Activated gamma-delta T cell (primary cell): Measurements from ENCODE around the gene APC2.
"Not testable (repeated sequence)": the region's sequence is repeated elsewhere in the genome, so short reads cannot be mapped to it uniquely, and the experiment has no call there.

ENCODE experiments used
- DNase-seq: peaks from one replicate; lab custom pipeline; 2025; lab: John Stamatoyannopoulos, UW

Gene APC2

DNA sequence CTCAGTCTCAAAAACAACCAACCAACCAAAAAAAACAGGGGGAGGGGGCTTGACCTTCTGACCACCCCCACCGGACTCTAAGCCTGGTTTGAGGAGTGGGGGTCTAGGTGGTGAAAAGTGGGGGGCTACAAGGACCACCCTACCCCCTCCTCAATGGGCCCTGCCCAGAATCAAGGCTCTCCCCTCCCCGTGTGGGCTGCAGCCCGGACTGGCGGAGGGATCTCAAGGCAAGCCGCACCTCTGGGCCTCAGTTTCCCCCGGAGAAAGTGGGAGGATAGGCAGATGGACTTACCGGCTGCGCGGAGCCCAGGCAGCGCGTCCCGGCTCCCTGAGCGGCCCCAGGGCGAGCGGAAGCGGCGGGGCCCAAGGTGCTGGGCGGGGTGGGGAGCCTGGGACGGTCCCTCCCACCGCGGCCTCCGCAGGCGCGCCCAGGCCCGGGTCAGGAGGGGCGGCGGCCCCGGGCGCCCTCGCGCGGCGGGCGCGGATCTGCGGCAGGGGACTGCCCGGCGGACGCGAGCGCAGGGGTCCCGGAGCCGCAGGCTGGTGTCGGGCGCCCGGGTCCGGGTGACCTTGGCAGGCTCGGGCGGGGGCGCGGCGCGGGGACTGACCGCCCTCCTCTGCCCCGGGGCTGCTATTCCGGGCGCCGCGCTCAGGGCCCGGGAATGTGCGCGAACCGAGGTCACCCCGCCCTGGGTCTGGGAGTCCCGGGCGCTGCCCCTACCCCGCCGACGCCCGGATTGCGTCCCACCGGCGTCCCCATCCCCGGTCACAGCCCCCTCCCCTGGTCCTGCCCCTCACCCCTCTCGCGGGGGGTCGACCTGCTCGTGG is 63.0 kb downstream of the APC2 start, which contains the start of gene ADAMTSL5:
TSS of gene ADAMTSL5 (minus strand) at position 349 of the 828 bp plus-strand sequence. CDS start 2,076 bp downstream, outside the sequence.
- DNase-seq = peak; percentile 49

DNA sequence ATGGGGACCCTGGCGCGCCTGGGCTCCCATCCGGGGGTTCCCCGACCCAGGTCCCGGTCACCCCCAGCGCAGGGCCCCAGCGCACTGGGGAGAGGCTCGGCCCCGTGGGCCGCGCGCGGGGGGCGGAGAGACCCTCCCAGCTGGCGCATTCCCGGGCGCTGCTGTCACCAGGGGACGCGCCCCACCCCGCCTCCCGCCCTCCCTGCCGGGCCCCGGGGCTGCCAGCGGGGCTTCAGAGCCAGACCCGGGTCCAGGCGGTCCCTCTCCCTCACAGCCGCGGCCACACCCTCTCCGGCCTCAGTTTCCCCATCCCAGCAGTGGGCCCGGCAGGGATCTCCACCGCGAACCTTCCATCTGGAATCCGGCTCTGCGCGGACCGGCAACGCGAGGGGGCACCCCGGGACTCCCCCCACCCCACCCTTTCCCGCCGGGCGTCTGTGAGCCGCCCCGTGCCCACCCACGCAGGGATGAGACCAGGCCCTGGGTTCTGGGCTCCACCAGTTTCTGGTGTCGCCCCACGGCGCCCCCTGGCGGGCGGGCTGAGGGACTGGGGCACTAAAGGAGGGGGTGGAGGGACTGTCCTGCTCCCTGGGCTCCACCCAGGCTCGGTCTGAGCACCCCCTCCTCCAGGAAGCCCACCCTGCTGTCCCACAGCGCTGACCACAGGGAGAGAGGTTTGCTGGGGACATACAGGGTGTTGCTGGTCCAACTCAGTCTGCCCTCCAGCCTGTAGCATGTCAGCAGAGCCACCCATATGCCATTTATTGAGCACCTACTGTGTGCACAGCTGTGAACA is 63.8 kb downstream of the APC2 start:
- DNase-seq = peak; percentile 50

DNA sequence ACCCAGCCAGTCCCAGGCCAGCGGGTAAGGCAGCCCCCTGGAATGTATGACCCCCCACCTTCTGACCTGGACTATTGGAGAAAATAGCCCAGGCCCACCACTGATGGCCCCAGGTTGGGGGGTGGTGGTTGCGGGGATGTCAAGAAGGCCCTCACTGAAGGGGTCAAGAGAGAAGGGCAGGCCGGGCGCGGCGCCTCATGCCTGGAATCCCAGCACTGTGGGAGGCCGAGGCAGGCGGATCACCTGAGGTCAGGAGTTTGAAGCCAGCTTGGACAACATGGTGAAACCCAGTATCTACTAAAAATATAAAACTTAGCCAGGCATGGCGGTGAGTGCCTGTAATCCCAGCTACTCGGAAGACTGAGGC is 64.4 kb downstream of the APC2 start:
- no peak for DNase-seq

DNA sequence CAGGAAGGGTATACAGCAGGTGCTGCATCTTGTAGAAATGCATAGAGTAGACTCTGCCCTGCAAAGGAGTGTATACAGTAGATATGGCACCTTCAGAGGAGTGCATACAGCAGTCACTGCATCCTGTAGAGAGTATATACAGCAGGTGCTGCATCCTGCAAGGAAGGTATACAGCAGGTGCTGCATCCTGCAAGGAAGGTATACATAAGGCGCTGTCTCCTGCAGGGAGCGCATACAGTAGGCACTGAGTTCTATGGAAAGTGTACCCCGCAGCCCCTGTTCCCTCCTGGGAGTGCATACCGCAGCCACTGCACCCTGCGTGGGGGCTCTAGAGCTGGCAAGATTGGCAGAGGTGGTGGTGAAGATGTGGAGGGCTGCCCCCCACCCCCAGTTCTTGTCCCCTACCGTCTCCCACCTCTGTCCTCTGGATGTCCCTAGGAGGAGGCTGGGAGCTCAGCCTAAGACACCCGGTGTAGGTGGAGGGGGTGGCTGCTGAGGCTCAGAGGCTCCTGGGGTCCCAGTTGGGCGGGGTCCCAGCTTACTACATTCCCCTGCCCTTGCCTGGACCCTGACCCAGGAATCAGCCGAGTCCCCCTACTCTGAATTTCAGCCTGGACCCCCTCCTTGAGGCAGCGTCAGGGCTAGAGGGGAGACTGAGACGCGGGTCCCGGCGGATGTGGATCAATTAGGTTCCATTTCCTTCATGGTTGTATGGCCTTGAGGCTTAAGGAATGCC is 65.2 kb downstream of the APC2 start:
- DNase-seq = no peak

DNA sequence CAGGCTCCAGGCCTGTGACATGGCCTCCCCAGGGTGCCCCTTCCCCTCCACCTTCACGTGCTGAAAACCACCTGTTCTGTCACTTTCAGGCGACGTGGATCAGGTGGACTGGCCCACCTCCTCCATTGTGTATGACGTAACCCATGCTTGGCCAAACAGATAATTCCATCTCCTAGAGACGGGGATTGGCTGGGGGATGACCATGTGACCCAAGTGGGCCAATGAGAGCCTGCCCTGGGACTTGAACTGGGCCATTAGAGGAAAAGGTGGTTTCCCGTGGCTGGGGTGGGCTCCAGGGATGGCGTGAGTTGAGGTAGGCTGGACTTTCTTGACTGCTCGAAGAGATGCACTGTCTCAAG is 66.5 kb downstream of the APC2 start:
- no peak for DNase-seq

DNA sequence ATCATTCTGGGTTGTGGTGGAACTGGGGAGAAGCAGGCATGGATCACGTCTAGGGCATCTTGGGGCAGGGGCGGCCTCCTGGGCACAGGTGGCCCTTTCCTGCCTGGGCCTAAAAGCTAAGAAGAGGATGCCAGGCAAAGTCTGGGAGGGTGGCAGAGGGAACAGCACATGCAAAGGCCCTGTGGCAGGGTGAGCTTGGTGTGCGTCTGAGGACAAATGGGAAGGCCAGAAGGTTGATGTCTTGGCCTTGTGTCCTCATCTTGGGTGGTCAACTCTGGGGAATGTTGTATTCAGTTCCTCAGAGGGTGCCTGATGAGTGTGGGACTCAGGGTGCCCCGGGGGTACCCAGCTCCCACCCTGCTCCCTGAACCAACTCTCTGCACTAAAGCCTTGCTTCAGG is 68.5 kb downstream of the APC2 start:
- no peak for DNase-seq

DNA sequence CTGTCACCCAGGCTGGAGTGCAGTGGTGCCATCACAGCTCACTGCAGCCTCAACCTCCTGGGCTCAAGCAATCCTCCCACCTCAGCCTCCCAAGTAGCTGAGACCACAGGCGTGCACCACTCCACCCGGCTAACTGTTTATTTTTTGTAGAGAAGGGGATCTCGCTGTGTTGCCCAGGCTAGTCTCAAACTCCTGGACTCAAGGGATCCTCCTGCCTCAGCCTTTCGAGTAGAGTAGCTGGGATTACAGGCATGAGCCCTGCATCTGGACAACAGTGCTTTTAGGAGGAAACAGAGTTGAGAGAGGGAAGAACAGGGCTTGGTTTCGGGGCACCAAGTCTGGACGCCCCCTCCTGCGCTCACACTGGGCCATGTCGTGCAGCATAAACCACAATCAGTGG is 69.9 kb downstream of the APC2 start:
- DNase-seq = not testable (repeated sequence)

DNA sequence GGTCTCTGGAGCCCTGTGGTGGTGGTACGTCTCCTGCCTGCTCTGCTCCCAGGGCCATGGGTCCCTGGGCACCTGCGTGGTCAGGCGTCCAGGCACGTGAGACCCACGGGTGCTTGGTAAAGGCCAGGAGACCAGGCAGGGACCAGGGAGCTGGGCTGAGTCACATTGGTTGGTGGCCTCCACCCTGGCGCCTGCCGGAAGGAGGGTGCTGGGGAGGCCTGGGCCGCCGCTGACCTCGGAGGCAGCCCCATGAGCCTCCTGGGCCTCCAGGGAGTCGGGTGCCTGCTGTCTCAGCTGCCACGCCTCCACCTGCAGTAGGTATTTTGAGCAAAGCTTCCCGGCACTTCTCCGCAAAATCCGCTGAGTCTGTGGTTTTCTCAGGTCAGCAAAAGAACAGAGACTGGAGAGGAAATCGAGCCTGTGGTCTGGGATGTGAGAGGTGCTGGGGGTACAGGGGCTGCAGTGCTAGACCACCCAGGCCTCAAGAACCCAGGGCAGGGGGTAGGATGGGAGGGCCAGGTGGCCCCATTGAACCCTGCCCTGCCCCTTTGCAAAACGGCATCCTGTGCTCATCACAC is 70.4 kb downstream of the APC2 start:
- DNase-seq = no peak

DNA sequence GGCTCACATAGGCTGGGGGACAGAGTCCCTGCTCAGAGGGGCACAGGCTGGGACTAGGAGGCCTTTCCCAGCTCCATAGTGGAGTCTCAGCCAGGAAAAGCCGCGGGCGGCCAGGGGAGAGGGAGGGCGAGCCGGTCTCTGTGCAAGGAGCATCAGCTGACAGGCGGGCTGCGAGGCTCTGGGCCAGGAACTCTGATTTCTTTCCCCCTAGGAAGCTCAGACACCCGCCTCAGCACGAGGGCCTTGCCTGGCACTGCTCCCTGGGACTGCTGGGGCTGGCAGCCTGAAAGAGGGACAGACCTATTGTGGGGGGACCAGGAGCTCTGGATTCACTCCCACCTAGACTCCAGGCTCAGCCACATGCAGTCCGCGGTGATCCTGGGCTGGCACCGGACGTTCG is 71.7 kb downstream of the APC2 start:
- no peak for DNase-seq

DNA sequence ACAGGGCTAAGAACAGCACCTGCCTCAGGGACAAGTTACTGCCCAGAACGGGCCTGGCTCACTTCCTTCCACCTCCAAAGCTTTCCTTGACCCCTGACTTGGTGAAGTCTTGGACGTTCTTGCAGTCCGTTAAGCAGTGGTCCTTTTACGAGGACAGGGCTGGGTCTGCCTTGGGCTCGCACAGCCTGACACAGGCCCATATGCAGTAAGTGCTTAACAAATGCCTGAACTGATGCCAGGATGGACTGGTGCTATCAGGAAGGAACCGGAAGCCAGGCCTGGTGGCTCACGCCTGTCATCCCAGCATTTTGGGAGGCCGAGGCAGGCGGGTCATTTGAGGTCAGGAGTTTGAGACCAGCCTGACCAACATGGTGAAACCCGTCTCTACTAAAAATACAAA is 72.1 kb downstream of the APC2 start:
- no peak for DNase-seq

DNA sequence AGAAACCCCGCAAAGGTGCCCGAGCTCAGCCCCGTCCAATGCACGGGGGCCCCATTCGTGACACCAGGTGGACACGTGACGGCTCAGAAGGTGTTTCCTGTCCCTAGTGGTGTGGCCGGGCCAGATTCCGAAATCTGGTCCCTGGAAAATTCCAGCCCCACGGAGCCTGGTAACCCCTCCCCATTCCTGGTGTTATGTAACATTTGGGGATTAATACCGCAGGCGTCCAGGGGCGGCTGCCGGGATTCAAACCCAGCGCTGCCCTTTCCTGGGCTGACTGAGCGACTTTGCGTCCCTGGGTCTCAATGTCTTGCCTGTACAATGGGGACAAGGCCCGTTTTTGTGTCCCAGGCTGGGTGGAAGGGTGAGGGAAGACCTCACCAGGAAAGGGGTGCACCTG is 72.9 kb downstream of the APC2 start:
- no peak for DNase-seq
